GM23248 (cell line): ENCODE results near the gene BMP3. TPM values are rescaled to one million over a fixed set of nuclear protein-coding genes. Genes with fewer than 3 reads are reported as not detected.

Experiments used
- DNase-seq: peaks from one replicate; pipeline ENCODE4 v3.0.0-alpha.2; 2015
- H2AFZ ChIP-seq: fragments of 200-600 bp; sonication (generic); 2 replicates; pipeline ENCODE4 v1.6.1; 2016; ENCODE audit warnings: antibody characterized with exemption
- H3F3A ChIP-seq: fragments of 200-600 bp; sonication (generic); 2 replicates; pipeline ENCODE4 v1.6.1; 2016; ENCODE audit warnings: mild to moderate bottlenecking, antibody characterized with exemption, mixed run types; ENCODE audit not compliant: insufficient read depth
- H3K27ac ChIP-seq: fragments of 200-600 bp; sonication (generic); 2 replicates; pipeline ENCODE4 v1.5.1; 2016; ENCODE audit warnings: mild to moderate bottlenecking
- H3K27me3 ChIP-seq: fragments of 200-600 bp; sonication (generic); replicated peaks from 2 replicates; pipeline ENCODE4 v1.6.1; 2016; ENCODE audit warnings: mild to moderate bottlenecking; ENCODE audit not compliant: insufficient read depth
- H3K36me3 ChIP-seq: fragments of 200-600 bp; sonication (generic); 2 replicates; pipeline ENCODE4 v1.6.1; 2016; ENCODE audit warnings: low read depth, mild to moderate bottlenecking
- H3K4me1 ChIP-seq: fragments of 200-600 bp; sonication (generic); 2 replicates; pipeline ENCODE4 v1.6.1; 2016; ENCODE audit warnings: mild to moderate bottlenecking; ENCODE audit not compliant: insufficient read depth
- H3K4me2 ChIP-seq: fragments of 200-600 bp; sonication (generic); one replicate; pipeline ENCODE4 v1.6.1; 2016; ENCODE audit warnings: mild to moderate bottlenecking; ENCODE audit not compliant: unreplicated experiment
- H3K4me3 ChIP-seq: fragments of 200-600 bp; sonication (generic); 2 replicates; pipeline ENCODE4 v1.5.1; 2016; ENCODE audit warnings: mild to moderate bottlenecking
- H3K79me2 ChIP-seq: fragments of 200-600 bp; sonication (generic); 2 replicates; pipeline ENCODE4 v1.6.1; 2016; ENCODE audit warnings: mild to moderate bottlenecking; ENCODE audit not compliant: insufficient read depth
- H3K9ac ChIP-seq: fragments of 200-600 bp; sonication (generic); 2 replicates; pipeline ENCODE4 v1.6.1; 2016; ENCODE audit warnings: mild to moderate bottlenecking
- H3K9me2 ChIP-seq: fragments of 200-600 bp; sonication (generic); 2 replicates; pipeline ENCODE4 v1.6.1; 2016; ENCODE audit warnings: mixed run types, mild to moderate bottlenecking, moderate library complexity; ENCODE audit not compliant: insufficient read depth
- H3K9me3 ChIP-seq: fragments of 200-600 bp; sonication (generic); one replicate; pipeline ENCODE4 v1.6.1; 2017; ENCODE audit warnings: low read depth
- H4K20me1 ChIP-seq: fragments of 200-600 bp; sonication (generic); 2 replicates; pipeline ENCODE4 v1.6.0; 2016; ENCODE audit not compliant: insufficient read depth
- EZH2 ChIP-seq: fragments of 200-600 bp; sonication (generic); IDR thresholded peaks from 2 replicates; pipeline ENCODE4 v1.6.1; 2018; ENCODE audit warnings: antibody characterized with exemption, mild to moderate bottlenecking; ENCODE audit not compliant: insufficient read depth, poor library complexity, severe bottlenecking
- EZH2phosphoT487 ChIP-seq: fragments of 200-600 bp; sonication (generic); IDR thresholded peaks from 2 replicates; pipeline ENCODE4 v1.6.1; 2018; ENCODE audit warnings: antibody characterized with exemption, moderate library complexity, mild to moderate bottlenecking, low read depth; ENCODE audit not compliant: insufficient read depth
- WGBS, 2 experiments: methylation state at CpG; one replicate each; pipeline ENCODE4 v1.1.6; 2015 to 2017; ENCODE audit warnings: low lambda C conversion rate in 2 of 2, low coverage in 1 of 2; ENCODE audit errors: missing lambda C conversion rate in 2 of 2; 5-methylcytosine and 5-hydroxymethylcytosine counted together
- in situ Hi-C: fragments of 300-500 bp; cut with MboI; formaldehyde crosslinking; loops from 2 replicates; pipeline ENCODE4 v1.15.0; 2020
- polyA plus RNA-seq: library from polyadenylated mRNA; unstranded; fragments of >200 nt; fragmentation: Nextera tagmentation; extraction: Ambion mirVana; gene quantifications from 2 replicates; pipeline ENCODE4 v1.2.1, GENCODE V29; 2016
- total RNA-seq: library from RNA; depleted of rRNA; stranded (reverse); fragments of >200 nt; shearing (Covaris generic); gene quantifications from 2 replicates; pipeline ENCODE4 v1.2.3, GENCODE V29; 2014

BMP3 gene
- total and polyA plus RNA-seq, 2 experiments from 2014 or later: 0.11 TPM; not detected in 1

GRCh38 chr4:81031796-81032551, 1.5 kb downstream of the BMP3 start:
- Histone ChIP-seq H3K4me2 (no peak overlapping the region), H3K9me2 (no peaks in the 10 kb centered on the region), H3K27ac (no peak overlapping the region), H3K4me1 (no peaks in the 10 kb centered on the region), H3K9ac (no peak overlapping the region), H2AFZ (peak overlapping the region; percentile 76; the same call in 1 of the 2 replicates), H3K4me3 (peak overlapping the region; percentile 71; the same call in 1 of the 2 replicates), H3K9me3 (no peaks in the 10 kb centered on the region), H3K36me3 (no peaks in the 10 kb centered on the region), H4K20me1 (no peaks in the 10 kb centered on the region), H3F3A (no peaks in the 10 kb centered on the region), H3K79me2 (no peaks in the 10 kb centered on the region), H3K27me3 (peaks cover 62% of the 10 kb centered on the region)
- DNase-seq: no peak
- in situ Hi-C loops: no loop called here
- WGBS, 2 experiments: 27 to 30% methylated on average over 15 of the region's 15 CpGs
- TF ChIP-seq EZH2phosphoT487: no peak
- TF ChIP-seq EZH2: no peak

- Histone ChIP-seq H3K4me2 (no peak overlapping the region), H3K9me3 (no peaks in the 10 kb centered on the region), H3K9me2 (no peaks in the 10 kb centered on the region), H3K4me3 (no peak overlapping the region), H3K9ac (no peak overlapping the region), H3K27ac (no peak overlapping the region), H3F3A (no peaks in the 10 kb centered on the region), H4K20me1 (no peaks in the 10 kb centered on the region), H2AFZ (no peak overlapping the region), H3K79me2 (no peaks in the 10 kb centered on the region), H3K27me3 (peaks cover 52% of the 10 kb centered on the region), H3K36me3 (no peaks in the 10 kb centered on the region), H3K4me1 (no peaks in the 10 kb centered on the region)
- in situ Hi-C loops: no loop called here
- no peak for TF ChIP-seq EZH2
- no peak for TF ChIP-seq EZH2phosphoT487
- WGBS, 2 experiments: 93 to 95% methylated on average over 4 of the region's 4 CpGs
- no peak for DNase-seq
Observed at GRCh38 chr4:81032771-81033684, 2.5 kb downstream of the BMP3 start.

- Histone ChIP-seq H2AFZ (no peak overlapping the region), H3K27ac (no peak overlapping the region), H3F3A (no peaks in the 10 kb centered on the region), H4K20me1 (no peaks in the 10 kb centered on the region), H3K9me3 (no peaks in the 10 kb centered on the region), H3K9me2 (no peaks in the 10 kb centered on the region), H3K27me3 (peaks cover 5% of the 10 kb centered on the region; the same call in 1 of the 2 replicates), H3K4me1 (peaks cover 5% of the 10 kb centered on the region; the same call in 1 of the 2 replicates), H3K9ac (no peak overlapping the region), H3K4me2 (no peak overlapping the region), H3K36me3 (no peaks in the 10 kb centered on the region), H3K79me2 (no peaks in the 10 kb centered on the region), H3K4me3 (no peak overlapping the region)
- in situ Hi-C loops: no loop called here
- TF ChIP-seq EZH2phosphoT487 (no peak), EZH2 (no peak)
- WGBS, 2 experiments: 29 to 39% methylated on average over 1 of the region's 1 CpG
- DNase-seq: peak; percentile 8
Observed at GRCh38 chr4:81038636-81039350, 8.3 kb downstream of the BMP3 start.
